GM12892 (cell line): ENCODE measurements around the gene ATIC.
"Not testable (repeated sequence)": the region's sequence is repeated elsewhere in the genome, so short reads cannot be mapped to it uniquely, and the experiment has no call there.

Experiments
- POLR2A ChIP-seq: IDR thresholded peaks from 2 replicates; pipeline ENCODE4 v1.6.1; 2011; ENCODE audit warnings: low read depth, low read length, control low read depth
- TAF1 ChIP-seq: IDR thresholded peaks from 2 replicates; pipeline ENCODE4 v1.6.1; 2011; ENCODE audit warnings: low read depth, mild to moderate bottlenecking, control low read depth, low read length, borderline replicate concordance

DNA sequence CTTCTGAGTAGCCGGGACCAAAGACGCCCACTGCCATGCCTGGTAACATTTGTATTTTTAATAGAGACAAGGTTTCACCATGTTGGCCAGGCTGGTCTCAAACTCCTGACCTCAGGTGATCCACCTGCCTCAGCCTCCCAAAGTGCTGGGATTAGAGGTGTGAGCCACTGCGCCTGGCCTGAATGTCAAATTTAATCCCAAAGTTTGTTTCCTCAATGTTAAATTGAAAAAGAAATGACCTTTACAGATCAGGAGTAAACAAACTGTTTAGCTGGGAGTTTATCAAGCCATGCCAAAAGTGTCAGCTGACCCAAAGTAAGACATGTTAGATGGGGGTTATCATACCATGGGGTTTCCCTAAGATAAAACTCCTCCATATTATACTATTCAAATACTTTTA, 48.2 kb downstream of the ATIC start:
- not testable (repeated sequence) for TF ChIP-seq POLR2A, TAF1
